ENCODE results near the gene MPRIP. TPM values are rescaled to one million over a fixed set of nuclear protein-coding genes. Genes with fewer than 3 reads are reported as not detected.

MPRIP gene
- total RNA-seq, 1 experiment from 2014 or later, result 258 TPM

DNA sequence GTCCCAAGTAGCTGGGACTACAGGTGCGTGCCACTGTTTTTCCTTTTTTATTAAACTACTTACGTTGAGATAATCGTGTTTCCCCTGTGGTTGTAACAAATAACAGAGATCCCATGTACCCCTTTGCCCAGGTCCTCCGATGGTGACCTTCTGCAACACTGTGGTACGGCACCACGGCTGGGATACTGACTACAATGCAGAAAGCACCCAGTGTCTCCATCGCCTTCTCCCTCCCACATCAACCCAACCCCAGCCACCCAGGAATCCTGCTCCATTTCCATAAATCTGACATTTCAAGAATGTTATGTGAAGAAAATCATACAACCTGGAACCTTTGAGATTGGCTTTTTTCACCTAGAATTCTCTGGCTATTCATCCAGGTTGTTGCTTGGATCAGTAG is 22.1 kb downstream of the MPRIP start (continued):
- TF ChIP-seq, protein P1, sequence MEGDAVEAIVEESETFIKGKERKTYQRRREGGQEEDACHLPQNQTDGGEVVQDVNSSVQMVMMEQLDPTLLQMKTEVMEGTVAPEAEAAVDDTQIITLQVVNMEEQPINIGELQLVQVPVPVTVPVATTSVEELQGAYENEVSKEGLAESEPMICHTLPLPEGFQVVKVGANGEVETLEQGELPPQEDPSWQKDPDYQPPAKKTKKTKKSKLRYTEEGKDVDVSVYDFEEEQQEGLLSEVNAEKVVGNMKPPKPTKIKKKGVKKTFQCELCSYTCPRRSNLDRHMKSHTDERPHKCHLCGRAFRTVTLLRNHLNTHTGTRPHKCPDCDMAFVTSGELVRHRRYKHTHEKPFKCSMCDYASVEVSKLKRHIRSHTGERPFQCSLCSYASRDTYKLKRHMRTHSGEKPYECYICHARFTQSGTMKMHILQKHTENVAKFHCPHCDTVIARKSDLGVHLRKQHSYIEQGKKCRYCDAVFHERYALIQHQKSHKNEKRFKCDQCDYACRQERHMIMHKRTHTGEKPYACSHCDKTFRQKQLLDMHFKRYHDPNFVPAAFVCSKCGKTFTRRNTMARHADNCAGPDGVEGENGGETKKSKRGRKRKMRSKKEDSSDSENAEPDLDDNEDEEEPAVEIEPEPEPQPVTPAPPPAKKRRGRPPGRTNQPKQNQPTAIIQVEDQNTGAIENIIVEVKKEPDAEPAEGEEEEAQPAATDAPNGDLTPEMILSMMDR (IDR thresholded peaks at IDR 0.05 in 2 of 3, conservative IDR thresholded peaks at IDR 0.05 in 1 of 3; ENCODE audit: borderline replicate concordance in 1 of 3, insufficient read depth in 1 of 3, low read depth in 2 of 3, low read length in 2 of 3), result no peak
- no peak for TF ChIP-seq POLR2AphosphoS5 (IDR thresholded peaks at IDR 0.05; ENCODE audit: low read depth, low read length)
- TF ChIP-seq EZH2phosphoT487 (IDR thresholded peaks at IDR 0.05; ENCODE audit: borderline replicate concordance), result no peak
- TF ChIP-seq CEBPB (IDR thresholded peaks at IDR 0.05; ENCODE audit: low read depth), result no peak
- no peak for TF ChIP-seq JUND (IDR thresholded peaks at IDR 0.05)

DNA sequence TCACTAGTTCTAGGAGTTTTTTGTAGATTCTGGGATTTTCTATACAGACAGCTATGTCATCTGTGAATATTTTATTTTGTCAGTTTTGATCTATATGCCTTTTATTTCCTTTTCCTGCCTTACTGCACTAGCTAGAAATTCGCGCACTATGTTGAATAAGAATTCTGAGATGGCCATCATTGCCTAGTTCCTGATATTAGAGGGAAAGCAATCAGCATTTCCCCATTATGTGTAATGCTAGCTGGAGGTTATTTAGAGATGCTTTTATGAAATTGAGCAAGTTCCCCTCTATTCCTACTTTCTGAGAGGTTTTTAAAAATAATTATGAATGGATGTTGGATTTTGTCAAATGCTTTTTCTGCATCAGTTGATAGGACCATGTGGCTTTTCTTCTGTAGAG is 23.8 kb downstream of the MPRIP start:
- ChIA-PET POLR2A (interaction anchor here (1.0 kb wide), 1 partner anchor 38 kb away, joined by 3 read pairs; no protein-coding TSS in a partner anchor), CTCF (no interaction called here), RAD21 (ENCODE audit: low non-redundant PET in 1 of 2, low total read pairs in 2 of 2, uncharacterized antibody in 2 of 2, unreplicated experiment in 2 of 2) (no interaction called here)
- Histone ChIP-seq H4K20me1 (ENCODE audit: insufficient read depth) (peaks cover 32% of the 10 kb centered on the region; the same call in 1 of the 2 replicates), H3K4me1 (ENCODE audit: control insufficient read depth in 1 of 2, insufficient read depth in 2 of 2, low read length in 2 of 2) (peaks cover 31 to 45% of the 10 kb centered on the region in 2 experiments), H3K9ac (ENCODE audit: low read length) (no peak overlapping the region), H3K9me3 (ENCODE audit: control insufficient read depth in 1 of 2, insufficient read depth in 1 of 2, low read depth in 1 of 2, low read length in 2 of 2) (no peaks in the 10 kb centered on the region), H3K79me2 (ENCODE audit: insufficient read depth, low read length) (peaks cover 100% of the 10 kb centered on the region), H3K27ac (ENCODE audit: low read depth, low read length) (no peak overlapping the region), H3K9me2 (ENCODE audit: insufficient read depth) (no peaks in the 10 kb centered on the region), H3K27me3 (ENCODE audit: insufficient read depth, low read length) (no peaks in the 10 kb centered on the region), H3K36me3 (ENCODE audit: control insufficient read depth in 1 of 2, insufficient read depth in 2 of 2, low read length in 2 of 2) (no peaks in the 10 kb centered on the region; a peak in 1 of 4 replicates), H3K4me3 (replicated peaks in 1 of 2; ENCODE audit: low read depth in 1 of 2, low read length in 2 of 2) (no peak overlapping the region), H3K4me2 (ENCODE audit: low read length) (peak overlapping the region; percentile 14), H2AFZ (ENCODE audit: low read depth, low read length, poor library complexity, severe bottlenecking) (no peak overlapping the region)
- no TSS peak for BruUV-seq (replicated peaks)
- TF ChIP-seq JUND (IDR thresholded peaks at IDR 0.05), result no peak
- TF ChIP-seq YY1 (IDR thresholded peaks at IDR 0.05; ENCODE audit: extremely low read depth, insufficient replicate concordance, low read depth, low read length), result no peak
- no peak for TF ChIP-seq POLR2AphosphoS5 (IDR thresholded peaks at IDR 0.05; ENCODE audit: low read depth, low read length)
- TF ChIP-seq, protein P2, sequence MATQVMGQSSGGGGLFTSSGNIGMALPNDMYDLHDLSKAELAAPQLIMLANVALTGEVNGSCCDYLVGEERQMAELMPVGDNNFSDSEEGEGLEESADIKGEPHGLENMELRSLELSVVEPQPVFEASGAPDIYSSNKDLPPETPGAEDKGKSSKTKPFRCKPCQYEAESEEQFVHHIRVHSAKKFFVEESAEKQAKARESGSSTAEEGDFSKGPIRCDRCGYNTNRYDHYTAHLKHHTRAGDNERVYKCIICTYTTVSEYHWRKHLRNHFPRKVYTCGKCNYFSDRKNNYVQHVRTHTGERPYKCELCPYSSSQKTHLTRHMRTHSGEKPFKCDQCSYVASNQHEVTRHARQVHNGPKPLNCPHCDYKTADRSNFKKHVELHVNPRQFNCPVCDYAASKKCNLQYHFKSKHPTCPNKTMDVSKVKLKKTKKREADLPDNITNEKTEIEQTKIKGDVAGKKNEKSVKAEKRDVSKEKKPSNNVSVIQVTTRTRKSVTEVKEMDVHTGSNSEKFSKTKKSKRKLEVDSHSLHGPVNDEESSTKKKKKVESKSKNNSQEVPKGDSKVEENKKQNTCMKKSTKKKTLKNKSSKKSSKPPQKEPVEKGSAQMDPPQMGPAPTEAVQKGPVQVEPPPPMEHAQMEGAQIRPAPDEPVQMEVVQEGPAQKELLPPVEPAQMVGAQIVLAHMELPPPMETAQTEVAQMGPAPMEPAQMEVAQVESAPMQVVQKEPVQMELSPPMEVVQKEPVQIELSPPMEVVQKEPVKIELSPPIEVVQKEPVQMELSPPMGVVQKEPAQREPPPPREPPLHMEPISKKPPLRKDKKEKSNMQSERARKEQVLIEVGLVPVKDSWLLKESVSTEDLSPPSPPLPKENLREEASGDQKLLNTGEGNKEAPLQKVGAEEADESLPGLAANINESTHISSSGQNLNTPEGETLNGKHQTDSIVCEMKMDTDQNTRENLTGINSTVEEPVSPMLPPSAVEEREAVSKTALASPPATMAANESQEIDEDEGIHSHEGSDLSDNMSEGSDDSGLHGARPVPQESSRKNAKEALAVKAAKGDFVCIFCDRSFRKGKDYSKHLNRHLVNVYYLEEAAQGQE (IDR thresholded peaks at IDR 0.05; ENCODE audit: low read depth), result no peak
- no peak for TF ChIP-seq CBX3 (IDR thresholded peaks at IDR 0.05; ENCODE audit: low read depth)
- TF ChIP-seq, protein P1 (IDR thresholded peaks at IDR 0.05 in 2 of 3, conservative IDR thresholded peaks at IDR 0.05 in 1 of 3; ENCODE audit: borderline replicate concordance in 1 of 3, insufficient read depth in 1 of 3, low read depth in 2 of 3, low read length in 2 of 3), result no peak
- intact Hi-C loops (cut with micrococcal nuclease), result no loop called here
- DNase-seq (ENCODE audit: low read depth, low spot score), result no peak
- ATAC-seq, result no peak
